ENCODE results near the gene THBS3.

The THBS3 gene

GRCh38 chr1:155186794-155187455, 20.8 kb downstream of the THBS3 start:
- DNase-seq = no peak

GRCh38 chr1:155186067-155186793, 21.5 kb downstream of the THBS3 start:
- no peak for DNase-seq

- DNase-seq = no peak
These were observed 22.0 kb downstream of the THBS3 start for GRCh38 chr1:155185783-155186066.

GRCh38 chr1:155184835-155185782, 22.6 kb downstream of the THBS3 start:
- peak in 1 of 2 donors; percentile 66 for DNase-seq

GRCh38 chr1:155184351-155184811, 23.3 kb downstream of the THBS3 start:
- no peak for DNase-seq

- DNase-seq = no peak
These were observed 23.9 kb downstream of the THBS3 start for GRCh38 chr1:155183775-155184221.

- no peak for DNase-seq
These were observed 25.6 kb downstream of the THBS3 start for GRCh38 chr1:155182052-155182550.

GRCh38 chr1:155181371-155182051, 26.2 kb downstream of the THBS3 start:
- no peak for DNase-seq

GRCh38 chr1:155179112-155180031, 28.3 kb downstream of the THBS3 start:
- no peak for DNase-seq

- DNase-seq = peak in 1 of 2 donors; percentile 36
These were observed 29.1 kb downstream of the THBS3 start for GRCh38 chr1:155178441-155179111.

- DNase-seq = peak in 1 of 2 donors; percentile 9
These were observed 29.8 kb downstream of the THBS3 start for GRCh38 chr1:155177918-155178281.

GRCh38 chr1:155177192-155177917, 30.3 kb downstream of the THBS3 start:
- DNase-seq = peak in 1 of 2 donors; percentile 2

GRCh38 chr1:155176544-155177071, 31.1 kb downstream of the THBS3 start:
- peak; percentile 85 to 86 for DNase-seq

- peak; percentile 25 to 33 for DNase-seq
These were observed 31.7 kb downstream of the THBS3 start for GRCh38 chr1:155175927-155176371.

GRCh38 chr1:155175281-155175926, 32.3 kb downstream of the THBS3 start:
- peak in 1 of 2 donors; percentile 10 for DNase-seq

GRCh38 chr1:155174324-155175280, 33.1 kb downstream of the THBS3 start:
- DNase-seq = peak; percentile 65 to 73

GRCh38 chr1:155173478-155174323, 34.0 kb downstream of the THBS3 start, which contains the start of gene TRIM46:
Gene TRIM46 (plus strand): TSS chr1:155173849. CDS start chr1:155173967, 118 bp downstream.
- DNase-seq = peak; percentile 66 to 76
